Measurements from ENCODE around the gene ADSS1.

DNA sequence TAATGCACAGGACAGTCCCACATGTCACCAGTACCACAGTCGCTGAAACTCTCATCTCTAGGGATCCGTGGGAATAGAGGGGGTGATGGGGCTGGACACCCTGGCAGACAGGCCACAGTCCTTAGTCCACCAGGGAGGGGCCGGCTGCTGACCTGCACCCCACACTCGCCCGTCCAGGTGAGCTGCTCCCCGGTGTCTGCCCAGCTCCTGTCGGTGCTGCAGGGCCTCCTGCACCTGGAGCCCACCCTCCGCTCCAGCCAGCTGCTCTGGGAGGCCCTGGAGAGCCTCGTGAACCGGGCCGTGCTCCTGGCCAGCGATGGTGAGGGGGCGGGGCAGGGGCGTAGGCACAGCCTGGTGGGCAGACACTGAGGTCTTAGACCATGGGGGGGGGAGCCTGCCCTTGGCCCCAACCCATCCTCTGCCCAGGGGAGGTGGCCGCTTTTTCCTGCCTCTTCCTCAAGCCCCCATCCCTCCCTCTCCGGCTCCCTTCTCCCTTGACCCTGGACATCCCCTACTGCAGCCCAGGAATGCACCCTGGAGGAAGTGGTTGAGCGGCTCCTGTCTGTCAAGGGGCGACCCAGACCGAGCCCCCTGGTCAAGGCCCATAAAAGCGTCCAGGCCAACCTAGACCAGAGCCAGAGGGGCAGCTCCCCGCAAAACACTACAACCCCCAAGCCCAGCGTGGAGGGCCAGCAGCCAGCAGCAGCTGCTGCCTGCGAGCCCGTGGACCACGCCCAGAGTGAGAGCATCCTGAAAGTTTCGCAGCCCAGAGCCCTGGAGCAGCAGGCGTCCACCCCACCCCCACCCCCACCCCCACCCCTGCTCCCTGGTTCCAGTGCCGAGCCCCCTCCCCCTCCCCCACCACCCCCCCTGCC lies 17.1 kb upstream of the ADSS1 start:
- TF ChIP-seq, protein P1, sequence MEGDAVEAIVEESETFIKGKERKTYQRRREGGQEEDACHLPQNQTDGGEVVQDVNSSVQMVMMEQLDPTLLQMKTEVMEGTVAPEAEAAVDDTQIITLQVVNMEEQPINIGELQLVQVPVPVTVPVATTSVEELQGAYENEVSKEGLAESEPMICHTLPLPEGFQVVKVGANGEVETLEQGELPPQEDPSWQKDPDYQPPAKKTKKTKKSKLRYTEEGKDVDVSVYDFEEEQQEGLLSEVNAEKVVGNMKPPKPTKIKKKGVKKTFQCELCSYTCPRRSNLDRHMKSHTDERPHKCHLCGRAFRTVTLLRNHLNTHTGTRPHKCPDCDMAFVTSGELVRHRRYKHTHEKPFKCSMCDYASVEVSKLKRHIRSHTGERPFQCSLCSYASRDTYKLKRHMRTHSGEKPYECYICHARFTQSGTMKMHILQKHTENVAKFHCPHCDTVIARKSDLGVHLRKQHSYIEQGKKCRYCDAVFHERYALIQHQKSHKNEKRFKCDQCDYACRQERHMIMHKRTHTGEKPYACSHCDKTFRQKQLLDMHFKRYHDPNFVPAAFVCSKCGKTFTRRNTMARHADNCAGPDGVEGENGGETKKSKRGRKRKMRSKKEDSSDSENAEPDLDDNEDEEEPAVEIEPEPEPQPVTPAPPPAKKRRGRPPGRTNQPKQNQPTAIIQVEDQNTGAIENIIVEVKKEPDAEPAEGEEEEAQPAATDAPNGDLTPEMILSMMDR (IDR thresholded peaks at IDR 0.05), result no peak
- no peak for TF ChIP-seq POLR2A (IDR thresholded peaks at IDR 0.05)

Measured in esophagus squamous epithelium (tissue), 4 donors.